ENCODE results near the gene CD163L1. TPM values are rescaled to one million over a fixed set of nuclear protein-coding genes. Genes with fewer than 3 reads are reported as not detected.

CD163L1 gene
- total RNA-seq, 1 donor from 2014 or later: 1.1 TPM

DNA sequence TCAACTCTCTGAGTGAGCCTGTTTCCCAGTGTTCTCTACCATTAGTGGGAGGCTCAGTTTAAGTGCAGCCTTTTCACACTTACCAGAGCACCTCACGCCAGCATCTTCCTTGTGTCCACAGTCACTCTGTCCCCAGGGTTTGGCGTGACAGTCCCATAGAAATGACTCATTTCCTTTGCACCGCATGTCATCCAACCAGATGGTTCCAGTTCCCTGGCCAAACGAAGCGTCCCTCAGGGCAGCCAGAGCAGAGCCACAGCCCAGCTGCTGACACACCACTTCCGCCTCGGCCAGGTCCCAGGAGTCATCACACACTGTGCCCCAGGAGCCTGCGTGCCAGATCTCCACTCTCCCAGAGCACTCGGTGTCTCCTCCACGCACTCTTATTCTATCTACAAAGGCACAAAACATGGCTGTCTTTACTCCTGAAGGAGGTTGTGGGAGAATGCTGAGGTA, 74.7 kb downstream of the CD163L1 start:
- no peaks in the 10 kb centered on the region for H3K4me1 Mint-ChIP-seq (ENCODE audit: low read depth)
- TF ChIP-seq, protein P1, sequence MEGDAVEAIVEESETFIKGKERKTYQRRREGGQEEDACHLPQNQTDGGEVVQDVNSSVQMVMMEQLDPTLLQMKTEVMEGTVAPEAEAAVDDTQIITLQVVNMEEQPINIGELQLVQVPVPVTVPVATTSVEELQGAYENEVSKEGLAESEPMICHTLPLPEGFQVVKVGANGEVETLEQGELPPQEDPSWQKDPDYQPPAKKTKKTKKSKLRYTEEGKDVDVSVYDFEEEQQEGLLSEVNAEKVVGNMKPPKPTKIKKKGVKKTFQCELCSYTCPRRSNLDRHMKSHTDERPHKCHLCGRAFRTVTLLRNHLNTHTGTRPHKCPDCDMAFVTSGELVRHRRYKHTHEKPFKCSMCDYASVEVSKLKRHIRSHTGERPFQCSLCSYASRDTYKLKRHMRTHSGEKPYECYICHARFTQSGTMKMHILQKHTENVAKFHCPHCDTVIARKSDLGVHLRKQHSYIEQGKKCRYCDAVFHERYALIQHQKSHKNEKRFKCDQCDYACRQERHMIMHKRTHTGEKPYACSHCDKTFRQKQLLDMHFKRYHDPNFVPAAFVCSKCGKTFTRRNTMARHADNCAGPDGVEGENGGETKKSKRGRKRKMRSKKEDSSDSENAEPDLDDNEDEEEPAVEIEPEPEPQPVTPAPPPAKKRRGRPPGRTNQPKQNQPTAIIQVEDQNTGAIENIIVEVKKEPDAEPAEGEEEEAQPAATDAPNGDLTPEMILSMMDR (IDR thresholded peaks at IDR 0.05; ENCODE audit: unreplicated experiment): no peak
- H3K36me3 Mint-ChIP-seq (ENCODE audit: insufficient read depth): no peaks in the 10 kb centered on the region
- no peaks in the 10 kb centered on the region for H3K27me3 Mint-ChIP-seq
- H3K4me3 Mint-ChIP-seq (ENCODE audit: low read depth): no peak overlapping the region
- H3K9me3 Mint-ChIP-seq (ENCODE audit: low read depth): peaks cover 6% of the 10 kb centered on the region
- H3K27ac Mint-ChIP-seq: no peak overlapping the region
- no peak for DNase-seq (ENCODE audit: low spot score, unreplicated experiment)

DNA sequence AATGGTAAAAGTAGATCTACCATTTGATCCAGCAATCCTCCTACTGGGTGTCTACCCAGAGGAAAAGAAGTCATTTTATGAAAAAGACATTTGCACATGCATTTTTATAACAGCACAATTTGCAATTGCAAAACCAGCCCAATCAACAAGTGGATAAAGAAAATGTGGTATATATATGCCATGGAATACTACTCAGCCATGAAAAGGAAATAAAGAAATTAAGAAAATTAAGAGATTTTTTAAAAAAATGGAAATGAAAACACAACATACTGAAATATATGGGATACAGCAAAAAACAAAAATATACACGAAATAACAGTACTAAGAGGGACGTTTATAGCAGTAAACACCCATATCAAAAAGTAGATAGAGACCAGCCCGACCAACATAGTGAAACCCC, 81.2 kb downstream of the CD163L1 start:
- H3K36me3 Mint-ChIP-seq (ENCODE audit: insufficient read depth): no peaks in the 10 kb centered on the region
- no peak overlapping the region for H3K4me3 Mint-ChIP-seq (ENCODE audit: low read depth)
- peaks cover 3% of the 10 kb centered on the region for H3K9me3 Mint-ChIP-seq (ENCODE audit: low read depth)
- H3K27ac Mint-ChIP-seq: no peak overlapping the region
- no peaks in the 10 kb centered on the region for H3K27me3 Mint-ChIP-seq
- DNase-seq (ENCODE audit: low spot score, unreplicated experiment): no peak
- TF ChIP-seq, protein P1 (IDR thresholded peaks at IDR 0.05; ENCODE audit: unreplicated experiment): no peak
- no peaks in the 10 kb centered on the region for H3K4me1 Mint-ChIP-seq (ENCODE audit: low read depth)

DNA sequence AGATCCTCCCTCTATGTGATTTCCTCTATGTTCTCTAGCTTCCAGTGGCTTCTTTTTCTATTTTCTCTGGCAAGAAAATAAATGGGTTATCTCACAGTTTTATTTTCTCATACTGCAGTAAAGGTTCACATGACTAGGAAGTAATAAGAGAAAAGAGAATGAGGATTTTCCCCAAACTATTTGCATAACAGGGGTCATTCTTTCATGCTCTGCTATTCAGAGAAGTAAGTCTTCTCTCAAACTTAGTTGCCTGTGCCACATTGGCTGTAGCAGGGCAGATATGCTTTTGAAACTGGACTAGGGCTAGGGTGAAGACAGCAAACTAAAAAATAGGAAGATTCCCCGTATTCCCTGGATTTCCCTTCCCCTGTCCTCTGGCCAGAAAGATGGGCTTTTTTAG, 82.7 kb downstream of the CD163L1 start:
- Mint-ChIP-seq H3K9me3 (ENCODE audit: low read depth) (peaks cover 3% of the 10 kb centered on the region), H3K36me3 (ENCODE audit: insufficient read depth) (no peaks in the 10 kb centered on the region), H3K27ac (no peak overlapping the region), H3K4me3 (ENCODE audit: low read depth) (no peak overlapping the region), H3K4me1 (ENCODE audit: low read depth) (no peaks in the 10 kb centered on the region), H3K27me3 (no peaks in the 10 kb centered on the region)
- TF ChIP-seq, protein P1 (IDR thresholded peaks at IDR 0.05; ENCODE audit: unreplicated experiment): no peak
- DNase-seq (ENCODE audit: low spot score, unreplicated experiment): no peak

DNA sequence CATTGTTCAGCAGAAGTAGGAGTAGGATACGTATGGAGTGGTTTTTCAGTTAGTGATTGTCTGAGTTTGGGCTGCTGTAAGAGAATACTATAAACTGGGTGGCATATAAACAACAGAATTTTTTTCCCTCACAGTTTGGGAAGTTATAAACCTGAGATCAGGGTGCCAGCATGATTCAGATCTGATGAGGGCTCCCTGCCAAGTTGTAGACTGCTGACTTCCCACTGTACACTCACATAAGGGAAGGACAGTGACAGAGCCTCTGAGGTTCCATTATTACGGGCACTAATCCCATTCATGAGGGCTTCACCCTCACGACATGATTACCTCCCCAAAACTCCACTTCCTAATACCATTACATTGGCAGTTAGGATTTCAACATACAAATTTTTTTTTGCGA, 89.4 kb downstream of the CD163L1 start:
- TF ChIP-seq, protein P1 (IDR thresholded peaks at IDR 0.05; ENCODE audit: unreplicated experiment): no peak

DNA sequence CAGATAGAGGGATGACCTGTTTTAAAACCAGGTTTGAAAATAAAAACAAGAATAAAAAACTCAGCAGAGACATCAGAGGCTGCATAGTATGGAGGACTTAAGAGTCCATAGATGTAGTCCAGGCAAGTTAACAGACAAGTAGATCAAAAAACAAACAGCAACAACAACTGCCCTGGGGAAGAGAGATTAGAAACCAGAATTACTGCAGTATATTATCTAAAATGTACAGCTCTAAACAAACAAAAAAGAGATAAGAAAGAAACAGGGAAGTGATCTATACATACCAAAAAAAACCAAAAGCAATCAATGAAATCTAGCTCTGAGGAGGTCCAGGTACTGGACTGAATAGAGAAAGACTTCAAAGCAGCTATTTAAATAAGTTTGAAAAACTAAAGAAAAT, 91.3 kb downstream of the CD163L1 start:
- H3K27me3 Mint-ChIP-seq: peaks cover 4% of the 10 kb centered on the region
- H3K4me1 Mint-ChIP-seq (ENCODE audit: low read depth): peaks cover 7% of the 10 kb centered on the region
- H3K27ac Mint-ChIP-seq: no peak overlapping the region
- TF ChIP-seq, protein P1 (IDR thresholded peaks at IDR 0.05; ENCODE audit: unreplicated experiment): no peak
- H3K36me3 Mint-ChIP-seq (ENCODE audit: insufficient read depth): no peaks in the 10 kb centered on the region
- no peaks in the 10 kb centered on the region for H3K9me3 Mint-ChIP-seq (ENCODE audit: low read depth)
- H3K4me3 Mint-ChIP-seq (ENCODE audit: low read depth): no peak overlapping the region
- no peak for DNase-seq (ENCODE audit: low spot score, unreplicated experiment)

More for the DNA sequence above, 89.4 kb downstream of the CD163L1 start:
- Mint-ChIP-seq H3K4me3 (ENCODE audit: low read depth) (no peak overlapping the region), H3K36me3 (ENCODE audit: insufficient read depth) (no peaks in the 10 kb centered on the region), H3K27me3 (peaks cover 4% of the 10 kb centered on the region), H3K9me3 (ENCODE audit: low read depth) (no peaks in the 10 kb centered on the region), H3K27ac (no peak overlapping the region), H3K4me1 (ENCODE audit: low read depth) (peaks cover 7% of the 10 kb centered on the region)
- no peak for DNase-seq (ENCODE audit: low spot score, unreplicated experiment)
